Measurements from ENCODE around the gene LNPK. TPM values are rescaled to one million over a fixed set of nuclear protein-coding genes. Genes with fewer than 3 reads are reported as not detected.

LNPK gene
- total RNA-seq, 1 donor from 2014 or later: 36.1 TPM

- H3K27me3 ChIP-seq: peaks cover 21% of the 10 kb centered on the region
- H2AFZ ChIP-seq (replicated peaks): no peak overlapping the region
- H3K9ac ChIP-seq: no peak overlapping the region
- H3K4me2 ChIP-seq: no peak overlapping the region
- TF ChIP-seq CTCF (IDR thresholded peaks at IDR 0.05) (no peak), EZH2 (IDR thresholded peaks at IDR 0.05) (no peak), EZH2phosphoT487 (IDR thresholded peaks at IDR 0.05) (no peak)
- no peak overlapping the region for H3K27ac ChIP-seq
- no peak overlapping the region for H3K4me3 ChIP-seq
- no peaks in the 10 kb centered on the region for H3K4me1 Mint-ChIP-seq
- no peaks in the 10 kb centered on the region for H3K36me3 ChIP-seq
- H3K9me3 Mint-ChIP-seq: no peaks in the 10 kb centered on the region
- H3K27me3 Mint-ChIP-seq (ENCODE audit: insufficient read depth, low read depth): peaks cover 3% of the 10 kb centered on the region
- H3K36me3 Mint-ChIP-seq: no peaks in the 10 kb centered on the region
- no peaks in the 10 kb centered on the region for H3K79me2 ChIP-seq (ENCODE audit: low read depth)
- no peak overlapping the region for H3K27ac Mint-ChIP-seq
- H4K20me1 ChIP-seq (ENCODE audit: low read depth): no peaks in the 10 kb centered on the region
- DNase-seq (ENCODE audit: low spot score): no peak
- H3K4me1 ChIP-seq: no peaks in the 10 kb centered on the region
- no peak overlapping the region for H3K4me3 Mint-ChIP-seq
- H3K9me3 ChIP-seq (ENCODE audit: low read depth): no peaks in the 10 kb centered on the region
- no peaks in the 10 kb centered on the region for H3F3A ChIP-seq (ENCODE audit: low read depth)
These were observed 20.0 kb upstream of the LNPK start for GRCh38 chr2:176022048-176022447.

- no peak overlapping the region for H2AFZ ChIP-seq (replicated peaks)
- H3K27me3 ChIP-seq: peaks cover 4% of the 10 kb centered on the region
- H3K79me2 ChIP-seq (ENCODE audit: low read depth): no peaks in the 10 kb centered on the region
- DNase-seq (ENCODE audit: low spot score): no peak
- no peak overlapping the region for H3K4me3 Mint-ChIP-seq
- H3K9me3 Mint-ChIP-seq: no peaks in the 10 kb centered on the region
- H3K4me1 ChIP-seq: no peaks in the 10 kb centered on the region
- H3K4me2 ChIP-seq: no peak overlapping the region
- TF ChIP-seq CTCF (IDR thresholded peaks at IDR 0.05): no peak
- no peak for TF ChIP-seq EZH2 (IDR thresholded peaks at IDR 0.05)
- TF ChIP-seq EZH2phosphoT487 (IDR thresholded peaks at IDR 0.05): no peak
- H3K4me3 ChIP-seq: no peak overlapping the region
- no peaks in the 10 kb centered on the region for H3K4me1 Mint-ChIP-seq
- H3K27ac ChIP-seq: no peak overlapping the region
- H3K9me3 ChIP-seq (ENCODE audit: low read depth): no peaks in the 10 kb centered on the region
- H3K36me3 Mint-ChIP-seq: no peaks in the 10 kb centered on the region
- H3K27me3 Mint-ChIP-seq (ENCODE audit: insufficient read depth, low read depth): peaks cover 3% of the 10 kb centered on the region
- H3K9ac ChIP-seq: no peak overlapping the region
- H3K36me3 ChIP-seq: no peaks in the 10 kb centered on the region
- no peaks in the 10 kb centered on the region for H4K20me1 ChIP-seq (ENCODE audit: low read depth)
- H3K27ac Mint-ChIP-seq: no peak overlapping the region
- H3F3A ChIP-seq (ENCODE audit: low read depth): no peaks in the 10 kb centered on the region
These were observed 18.3 kb upstream of the LNPK start for GRCh38 chr2:176020400-176020799.

GRCh38 chr2:176018708-176019107, 16.6 kb upstream of the LNPK start:
- H3K79me2 ChIP-seq (ENCODE audit: low read depth): no peaks in the 10 kb centered on the region
- H3K4me1 ChIP-seq: no peaks in the 10 kb centered on the region
- no peaks in the 10 kb centered on the region for H3K4me1 Mint-ChIP-seq
- H3K4me2 ChIP-seq: no peak overlapping the region
- no peak overlapping the region for H2AFZ ChIP-seq (replicated peaks)
- no peak for DNase-seq (ENCODE audit: low spot score)
- H3F3A ChIP-seq (ENCODE audit: low read depth): no peaks in the 10 kb centered on the region
- H3K27me3 Mint-ChIP-seq (ENCODE audit: insufficient read depth, low read depth): peaks cover 3% of the 10 kb centered on the region
- H3K27me3 ChIP-seq: no peaks in the 10 kb centered on the region
- H3K36me3 Mint-ChIP-seq: no peaks in the 10 kb centered on the region
- no peaks in the 10 kb centered on the region for H3K9me3 ChIP-seq (ENCODE audit: low read depth)
- no peaks in the 10 kb centered on the region for H3K9me3 Mint-ChIP-seq
- TF ChIP-seq CTCF (IDR thresholded peaks at IDR 0.05): no peak
- TF ChIP-seq EZH2 (IDR thresholded peaks at IDR 0.05): no peak
- no peak for TF ChIP-seq EZH2phosphoT487 (IDR thresholded peaks at IDR 0.05)
- H3K27ac ChIP-seq: no peak overlapping the region
- H3K4me3 Mint-ChIP-seq: no peak overlapping the region
- H4K20me1 ChIP-seq (ENCODE audit: low read depth): no peaks in the 10 kb centered on the region
- H3K27ac Mint-ChIP-seq: no peak overlapping the region
- H3K9ac ChIP-seq: no peak overlapping the region
- H3K36me3 ChIP-seq: no peaks in the 10 kb centered on the region
- H3K4me3 ChIP-seq: no peak overlapping the region
